Measurements from ENCODE around the gene EPN2. TPM values are rescaled to one million over a fixed set of nuclear protein-coding genes. Genes with fewer than 3 reads are reported as not detected.

Gene EPN2
- total RNA-seq, 1 donor from 2014 or later: 5.4 TPM

- intact Hi-C loops (cut with micrococcal nuclease): no loop called here
Measured at GRCh38 chr17:19328441-19329061, 91.4 kb downstream of the EPN2 start.

- intact Hi-C loops (cut with micrococcal nuclease): no loop called here
Measured at GRCh38 chr17:19329136-19329535, 92.0 kb downstream of the EPN2 start.

GRCh38 chr17:19329839-19330238 lies 92.7 kb downstream of the EPN2 start:
- intact Hi-C loops (cut with micrococcal nuclease): no loop called here

- intact Hi-C loops (cut with micrococcal nuclease): no loop called here
Measured at GRCh38 chr17:19330271-19330670, 93.1 kb downstream of the EPN2 start.

GRCh38 chr17:19331134-19331533 lies 94.0 kb downstream of the EPN2 start:
- intact Hi-C loops (cut with micrococcal nuclease): no loop called here

- intact Hi-C loops (cut with micrococcal nuclease): no loop called here
Measured at GRCh38 chr17:19331543-19332245, 94.5 kb downstream of the EPN2 start.

- intact Hi-C loops (cut with micrococcal nuclease): no loop called here
Measured at GRCh38 chr17:19332371-19333131, 95.4 kb downstream of the EPN2 start.

GRCh38 chr17:19333132-19333440 lies 95.9 kb downstream of the EPN2 start:
- intact Hi-C loops (cut with micrococcal nuclease): no loop called here

- intact Hi-C loops (cut with micrococcal nuclease): no loop called here
Measured at GRCh38 chr17:19333736-19334290, 96.6 kb downstream of the EPN2 start.

- intact Hi-C loops (cut with micrococcal nuclease): no loop called here
Measured at GRCh38 chr17:19334331-19334730, 97.2 kb downstream of the EPN2 start.

GRCh38 chr17:19335951-19336631 lies 98.9 kb downstream of the EPN2 start:
- intact Hi-C loops (cut with micrococcal nuclease): no loop called here

GRCh38 chr17:19336938-19337711 lies 100.0 kb downstream of the EPN2 start:
- intact Hi-C loops (cut with micrococcal nuclease): no loop called here

GRCh38 chr17:19337712-19338023 lies 100.5 kb downstream of the EPN2 start:
- intact Hi-C loops (cut with micrococcal nuclease): no loop called here

GRCh38 chr17:19338031-19338990 lies 101.1 kb downstream of the EPN2 start:
- intact Hi-C loops (cut with micrococcal nuclease): no loop called here

GRCh38 chr17:19339341-19339815 lies 102.2 kb downstream of the EPN2 start:
- intact Hi-C loops (cut with micrococcal nuclease): no loop called here

- intact Hi-C loops (cut with micrococcal nuclease): no loop called here
Measured at GRCh38 chr17:19341211-19341631, 104.1 kb downstream of the EPN2 start.

GRCh38 chr17:19341641-19342610 lies 104.8 kb downstream of the EPN2 start:
- intact Hi-C loops (cut with micrococcal nuclease): no loop called here

- intact Hi-C loops (cut with micrococcal nuclease): no loop called here
Measured at GRCh38 chr17:19342611-19343255, 105.6 kb downstream of the EPN2 start.
